Loucy (cell line): ENCODE measurements around the gene DNAJC1.

Experiments used
- CTCF ChIP-seq: fragments of 200-600 bp; sonication (generic); conservative IDR thresholded peaks from 2 replicates; pipeline ENCODE4 v1.5.1; 2014; ENCODE audit warnings: mild to moderate bottlenecking, antibody characterized with exemption, low read length
- EZH2phosphoT487 ChIP-seq: fragments of 200-600 bp; IDR thresholded peaks from 2 replicates; pipeline ENCODE4 v1.6.1; 2018; ENCODE audit warnings: antibody characterized with exemption, mild to moderate bottlenecking, moderate library complexity, borderline replicate concordance

- peak; percentile 81 for TF ChIP-seq CTCF
- TF ChIP-seq EZH2phosphoT487, result no peak
Measured at GRCh38 chr10:21989453-21990154, 13.9 kb downstream of the DNAJC1 start.
